ENCODE data around the gene FAM135A.
"Not testable (repeated sequence)": the region's sequence is repeated elsewhere in the genome, so short reads cannot be mapped to it uniquely, and the experiment has no call there.

FAM135A gene

DNA sequence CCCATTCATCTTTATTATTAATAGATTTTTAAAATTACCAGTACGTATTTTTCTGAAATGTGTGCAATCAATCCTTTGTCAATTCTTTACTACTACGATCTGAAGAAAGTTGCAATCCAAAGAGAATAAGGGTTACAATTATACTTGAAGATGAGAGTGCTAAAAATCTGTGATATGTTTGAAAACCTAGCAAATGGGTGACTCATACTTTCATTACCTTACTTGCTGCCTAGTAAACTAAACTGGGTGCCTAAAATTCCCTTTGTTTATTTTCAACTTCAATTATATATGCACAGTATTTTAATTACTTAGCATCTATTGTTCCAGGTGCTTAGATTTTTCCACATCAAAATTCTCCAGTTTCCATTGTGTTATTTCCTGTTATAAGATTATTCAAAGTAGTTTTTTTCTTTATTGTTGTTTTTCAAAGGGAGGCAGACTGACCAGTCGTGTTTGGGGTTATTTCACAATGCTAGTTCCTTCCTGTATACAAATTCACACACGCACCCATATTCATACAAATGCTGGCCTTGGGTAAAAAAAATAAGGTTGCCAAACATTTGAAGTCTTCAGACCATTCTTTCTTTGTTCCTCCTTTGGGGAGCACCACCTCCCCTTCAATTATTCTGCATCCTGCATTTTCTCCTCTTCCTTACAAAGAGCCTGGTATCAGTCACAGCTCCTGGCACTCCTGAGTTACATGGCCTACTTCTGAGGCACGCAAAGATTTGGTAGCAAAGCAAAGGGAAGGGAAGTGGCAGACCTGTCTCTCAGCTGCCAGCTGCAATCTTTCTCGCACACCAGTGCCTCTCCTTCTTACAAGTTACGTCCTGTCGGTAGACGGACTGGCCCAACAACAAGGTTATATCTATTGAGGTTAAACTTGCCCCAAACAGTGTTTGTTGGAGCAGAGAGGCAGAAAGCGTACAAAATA lies 16.2 kb upstream of the FAM135A start:
- DNase-seq (no peak), ATAC-seq (no peak)

- peak; percentile 23 for ATAC-seq
- no peak for DNase-seq
These were observed 14.3 kb upstream of the FAM135A start for GRCh38 chr6:70398783-70399728.

DNA sequence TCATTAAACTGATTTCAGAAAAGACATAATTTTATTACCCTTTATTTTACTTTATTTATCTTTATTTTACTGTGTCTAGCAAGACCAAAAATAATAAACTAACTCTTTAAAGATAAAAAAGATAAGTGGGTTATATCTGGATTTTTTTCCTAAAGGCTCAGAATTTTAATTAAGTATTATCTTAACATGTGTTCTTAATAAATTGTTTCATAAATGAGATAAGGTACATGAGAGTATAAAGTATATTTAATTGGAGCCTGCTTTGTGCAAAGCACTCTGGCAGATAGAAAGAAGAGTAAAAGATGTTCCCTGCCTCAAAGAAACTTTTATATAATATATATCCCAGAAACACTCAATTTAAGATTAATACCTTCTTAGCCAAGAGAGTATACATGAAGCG lies 8.7 kb upstream of the FAM135A start:
- ATAC-seq (no peak), DNase-seq (no peak)

DNA sequence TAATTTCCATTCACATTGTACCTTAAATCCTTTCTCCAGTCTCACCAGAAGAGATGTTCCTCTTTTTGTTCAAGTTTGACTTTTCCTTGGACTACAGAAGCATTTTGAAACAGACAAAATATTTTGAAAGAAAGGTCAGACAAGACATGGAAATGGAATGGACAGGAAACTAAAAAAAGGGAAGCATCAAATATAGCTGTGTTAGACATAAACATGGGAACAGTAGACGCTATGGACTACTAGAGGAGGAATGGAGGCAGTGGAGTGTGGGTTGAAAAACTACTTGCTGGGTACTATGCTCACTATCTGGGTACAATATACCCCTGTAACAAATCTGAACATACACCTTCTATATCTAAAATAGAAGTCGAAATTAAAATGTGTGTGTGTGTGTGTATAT lies 4.1 kb upstream of the FAM135A start:
- ATAC-seq (no peak), DNase-seq (no peak)

DNA sequence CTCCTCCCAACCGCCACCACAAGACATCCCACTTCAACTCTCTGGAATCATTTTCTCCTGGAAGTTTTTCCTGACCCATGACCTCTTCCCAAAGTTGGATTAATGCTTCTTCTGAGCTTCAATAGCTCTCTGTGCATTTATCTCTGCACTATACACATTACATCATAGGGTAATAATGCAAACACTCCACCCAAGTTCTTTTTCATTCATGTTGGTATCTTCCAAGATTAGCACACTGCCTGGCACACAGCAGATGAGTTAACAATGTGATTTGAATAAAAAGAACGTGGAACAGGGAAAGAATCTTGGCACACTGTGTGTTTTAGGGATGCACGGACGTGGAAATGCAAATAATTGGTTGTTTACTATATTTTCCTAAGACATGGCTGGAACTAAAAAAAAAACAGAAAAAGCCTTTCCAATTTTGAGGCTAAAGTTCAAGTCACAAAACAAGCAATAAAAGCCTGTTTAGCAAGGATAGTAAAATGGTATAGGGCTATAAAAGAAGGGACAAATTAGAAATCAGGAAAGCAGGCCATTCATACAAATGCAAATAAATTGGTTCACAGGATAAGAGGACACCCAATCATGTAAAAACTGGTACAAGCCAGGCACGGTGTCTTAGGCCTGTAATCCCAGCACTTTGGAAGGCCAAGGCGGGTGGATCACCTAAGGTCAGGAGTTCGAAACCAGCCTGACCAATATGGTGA lies 1.6 kb upstream of the FAM135A start:
- ATAC-seq: no peak

GRCh38 chr6:70412252-70413113 lies 825 bp upstream of the FAM135A start:
- DNase-seq (no peak), ATAC-seq (peak; percentile 7)

More for the DNA sequence above, 1.6 kb upstream of the FAM135A start:
- DNase-seq: no peak

DNA sequence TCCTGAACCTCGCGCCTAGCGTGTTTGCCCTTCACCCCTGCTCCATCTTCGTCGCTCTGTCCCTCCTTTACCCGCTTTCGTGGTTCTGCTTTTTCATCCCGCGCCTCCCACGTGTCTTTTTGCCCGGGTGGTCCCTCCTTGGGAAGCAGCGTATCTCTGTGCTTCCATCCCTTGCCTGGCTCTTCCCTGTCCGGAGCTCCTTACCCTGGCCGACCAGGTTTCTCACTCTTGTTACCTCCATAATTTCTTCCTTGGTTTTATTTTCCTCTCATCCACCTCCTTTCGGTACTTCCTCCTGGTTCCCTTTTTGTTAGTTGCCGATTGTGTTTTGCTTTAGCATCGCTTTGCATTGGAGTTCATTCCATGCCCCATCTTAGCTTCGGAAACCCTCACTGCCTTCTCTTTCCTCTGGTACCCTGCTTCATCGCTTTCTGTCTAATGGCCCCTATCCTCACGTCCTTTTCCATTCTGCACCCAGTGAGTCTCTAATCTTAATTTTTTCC lies 735 bp downstream of the FAM135A start:
- DNase-seq: no peak
- ATAC-seq: no peak

DNA sequence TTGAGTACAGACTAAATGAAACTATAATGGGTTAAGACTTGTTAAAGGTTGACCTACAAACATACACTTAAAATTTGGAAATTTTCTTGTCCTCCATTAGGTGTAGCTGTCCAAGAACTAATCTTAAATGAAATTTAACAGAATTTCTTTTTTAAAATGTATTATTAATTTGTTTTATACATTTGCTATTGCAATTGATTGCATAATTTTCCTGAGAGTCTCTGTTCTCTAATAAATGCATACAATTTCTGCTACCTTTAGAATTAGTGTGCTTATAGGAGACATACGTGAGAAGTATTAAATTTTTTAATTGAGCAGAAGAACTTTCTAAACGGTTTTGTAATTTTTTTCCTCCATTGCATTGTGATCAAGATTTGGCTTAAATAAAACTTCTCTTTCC lies 1.5 kb downstream of the FAM135A start:
- no peak for ATAC-seq
- no peak for DNase-seq

- no peak for DNase-seq
- no peak for ATAC-seq
These were observed 1.9 kb downstream of the FAM135A start for GRCh38 chr6:70415247-70415646.

- DNase-seq (no peak), ATAC-seq (no peak)
These were observed 2.4 kb downstream of the FAM135A start for GRCh38 chr6:70415660-70416059.

- DNase-seq (no peak), ATAC-seq (no peak)
These were observed 8.2 kb downstream of the FAM135A start for GRCh38 chr6:70421509-70421908.

DNA sequence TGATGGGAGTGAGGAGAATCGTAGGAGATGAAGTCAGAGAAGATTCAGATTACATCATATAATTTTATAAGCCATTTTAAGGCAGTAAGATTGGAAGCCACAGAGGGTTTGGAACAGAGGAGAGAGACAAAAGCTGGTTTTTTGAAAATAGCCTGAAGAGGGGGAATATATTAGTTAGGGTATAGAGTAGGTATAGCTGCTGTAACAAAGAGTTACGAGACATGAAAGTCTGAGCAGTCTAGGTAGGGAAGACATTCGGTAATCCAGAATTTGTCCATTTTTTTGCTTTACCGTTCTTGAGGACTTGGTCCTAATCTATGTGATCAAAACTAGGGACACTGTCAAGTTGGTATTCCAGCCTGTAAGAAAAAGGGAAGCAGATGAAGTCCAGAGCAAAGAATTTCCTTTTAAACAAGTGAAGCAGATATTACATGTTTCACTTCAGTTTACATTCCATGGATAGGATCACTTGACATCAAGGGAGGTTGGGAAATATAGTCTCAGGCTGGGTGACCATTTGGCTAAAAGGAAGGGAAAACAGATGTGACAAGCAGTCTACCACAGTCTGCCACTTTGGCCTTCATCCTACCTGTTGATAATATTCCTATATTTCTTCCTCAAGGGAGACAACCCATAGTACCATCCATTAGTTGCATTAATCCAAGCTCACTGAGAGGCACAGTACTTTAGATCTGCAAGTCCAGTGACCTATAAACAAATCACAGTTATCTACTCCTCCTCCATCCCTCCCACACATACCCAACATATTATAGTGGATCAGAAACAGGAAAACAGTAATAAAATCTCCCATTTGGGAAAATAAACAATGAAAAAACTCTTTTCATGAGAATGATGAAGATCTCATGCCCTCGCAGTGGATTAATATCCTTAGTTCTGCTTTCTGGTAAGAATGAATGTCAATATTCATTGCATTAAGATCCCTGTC lies 10.2 kb downstream of the FAM135A start:
- ATAC-seq (no peak), DNase-seq (no peak)

DNA sequence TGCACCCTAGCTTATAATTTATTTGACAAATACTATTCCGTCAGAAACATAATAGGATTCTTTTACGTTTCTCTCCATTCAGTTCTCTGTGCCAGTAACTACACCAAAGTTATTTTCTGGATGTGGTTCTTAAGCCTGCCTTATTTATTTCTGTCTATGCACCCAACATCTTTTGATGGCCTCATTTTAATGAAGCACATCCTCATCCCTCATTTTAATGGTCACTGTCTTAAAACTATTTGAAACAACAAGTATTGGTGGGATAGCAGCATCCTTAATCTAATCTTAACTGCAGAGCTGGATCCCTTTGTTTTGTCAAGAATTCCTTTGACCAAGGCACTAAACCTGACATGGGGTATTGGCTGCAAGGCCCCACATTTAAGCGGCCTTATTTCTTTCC lies 11.0 kb downstream of the FAM135A start:
- no peak for DNase-seq
- no peak for ATAC-seq

DNA sequence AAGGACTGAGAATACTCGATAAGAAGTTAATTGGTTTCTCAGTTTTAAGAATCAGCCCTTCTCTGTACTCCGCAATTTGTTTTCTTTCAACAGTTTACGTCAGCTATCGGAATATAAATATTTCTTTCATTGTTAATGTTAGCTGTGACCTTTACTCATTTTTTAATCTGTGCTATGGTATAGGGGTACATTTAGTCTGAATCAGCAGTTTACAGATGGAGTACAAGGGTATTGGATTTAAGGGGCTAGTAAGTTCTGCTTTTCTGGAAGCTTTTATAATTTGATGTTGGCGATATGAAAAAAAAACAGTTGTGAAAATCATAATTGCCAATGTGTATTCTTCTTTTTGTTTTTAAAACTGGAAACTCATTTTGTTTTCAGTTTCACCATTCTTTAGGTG lies 23.0 kb downstream of the FAM135A start:
- no peak for DNase-seq
- no peak for ATAC-seq

GRCh38 chr6:70445001-70445400 lies 31.7 kb downstream of the FAM135A start:
- ATAC-seq (no peak), DNase-seq (no peak)

DNA sequence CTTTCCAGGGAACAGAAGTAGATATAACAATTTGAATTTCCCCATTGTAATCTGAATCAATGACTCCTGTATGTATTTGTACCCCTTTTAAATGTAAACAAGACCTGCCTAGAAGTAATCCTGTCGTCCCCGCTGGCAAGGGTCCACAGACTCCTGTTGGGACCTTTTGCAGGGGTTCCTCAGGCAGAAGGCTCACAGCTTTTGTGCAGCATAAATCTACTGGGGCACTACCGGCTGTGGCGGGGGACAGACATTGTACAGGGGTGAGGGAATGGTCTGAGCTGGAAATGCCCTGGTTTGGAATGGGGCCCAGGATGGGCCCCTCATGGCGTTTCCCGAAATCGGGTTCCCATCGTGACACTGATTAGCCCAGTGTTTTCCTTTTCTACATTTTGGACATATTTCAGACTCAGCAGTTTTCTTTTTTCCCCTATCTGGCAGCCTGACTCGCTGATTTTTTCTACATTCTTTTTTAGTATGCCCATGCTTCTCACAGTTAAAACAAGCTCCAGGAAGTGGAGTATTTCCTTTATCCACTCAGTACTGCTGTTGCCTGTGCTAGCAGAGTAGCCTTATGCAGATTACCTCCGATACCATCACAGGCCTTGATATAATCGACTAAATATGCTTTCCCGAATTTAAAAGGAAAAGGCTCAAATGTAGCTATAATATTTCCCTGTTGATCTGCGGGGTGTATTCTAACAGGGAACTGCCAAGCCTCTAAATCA lies 34.2 kb downstream of the FAM135A start:
- DNase-seq, ATAC-seq: not testable (repeated sequence)

- DNase-seq, ATAC-seq: not testable (repeated sequence)
These were observed 40.6 kb downstream of the FAM135A start for GRCh38 chr6:70453899-70454298.

DNA sequence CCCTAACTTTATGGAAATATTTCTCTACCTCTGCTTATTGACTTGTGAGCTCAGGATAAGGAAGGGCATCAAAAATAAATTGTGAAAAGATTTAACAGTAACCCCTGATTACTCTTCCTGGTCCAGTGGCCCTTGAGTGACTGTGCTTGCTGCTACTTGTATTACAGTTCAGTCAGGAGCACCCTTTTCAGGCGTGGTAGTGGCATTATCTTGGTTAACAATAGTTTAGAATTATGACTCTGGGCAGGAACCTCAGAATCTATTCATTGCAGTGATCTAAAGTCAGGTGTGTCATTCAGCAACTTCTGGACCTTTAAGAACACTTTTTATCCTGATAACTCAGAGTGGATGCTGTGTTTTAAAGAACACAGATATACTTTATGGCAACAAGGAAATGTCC lies 43.4 kb downstream of the FAM135A start:
- ATAC-seq: no peak
- no peak for DNase-seq

DNA sequence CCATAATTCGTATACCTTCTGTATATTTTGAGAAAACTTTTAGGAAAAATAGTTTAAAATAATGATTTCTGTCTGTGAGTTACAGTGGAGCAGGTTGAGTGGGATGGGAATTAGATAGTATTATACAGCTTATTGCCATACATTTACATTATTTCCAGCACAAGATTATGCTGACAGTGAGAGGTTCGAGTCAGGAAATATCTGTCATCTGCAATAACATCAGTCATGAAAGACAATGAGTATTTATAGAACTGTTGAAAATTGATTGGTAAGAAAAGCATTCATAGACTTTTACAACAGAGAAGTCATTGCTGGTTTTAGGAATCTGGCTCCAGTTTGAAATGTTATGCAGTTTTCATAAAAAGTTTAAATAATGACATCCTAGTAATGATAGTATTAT lies 45.9 kb downstream of the FAM135A start:
- DNase-seq (no peak), ATAC-seq (no peak)
